ENCODE results near the gene NID1. TPM values are rescaled to one million over a fixed set of nuclear protein-coding genes. Genes with fewer than 3 reads are reported as not detected.

The NID1 gene
- total and polyA plus RNA-seq, 4 donors: 15.4 to 151 (median 45.1) TPM

GRCh38 chr1:235958021-235958420, 106.9 kb downstream of the NID1 start:
- no peaks in the 10 kb centered on the region for H3K9me3 ChIP-seq (ENCODE audit: control insufficient read depth in 4 of 4, insufficient read depth in 3 of 4, low read length in 3 of 4)
- no peaks in the 10 kb centered on the region for H3K36me3 ChIP-seq (ENCODE audit: control insufficient read depth in 4 of 4, insufficient read depth in 4 of 4, low read length in 4 of 4)
- H3K4me1 ChIP-seq (ENCODE audit: control insufficient read depth in 5 of 5, insufficient read depth in 5 of 5, low read length in 5 of 5): peaks cover 0 to 5% (median 0%) of the 10 kb centered on the region in 5 donors
- no peak for TF ChIP-seq CTCF (IDR thresholded peaks at IDR 0.05; ENCODE audit: control extremely low read depth, extremely low read depth)
- ATAC-seq (ENCODE audit: insufficient read depth, low FRiP score) (no peak), DNase-seq (no peak)
- WGBS, 2 donors: 89 to 92% methylated on average over 12 of the region's 12 CpGs
- H3K4me3 ChIP-seq: no peak overlapping the region
- no peak overlapping the region for H3K9ac ChIP-seq (ENCODE audit: insufficient read depth in 1 of 2, low read length in 2 of 2)
- H3K27ac ChIP-seq (ENCODE audit: low read depth in 1 of 2, low read length in 1 of 2): no peak overlapping the region
- no peaks in the 10 kb centered on the region for H3K27me3 ChIP-seq (ENCODE audit: control insufficient read depth in 3 of 3, insufficient read depth in 3 of 3, low read length in 2 of 3)

GRCh38 chr1:235955777-235956176, 109.1 kb downstream of the NID1 start:
- no peak for ATAC-seq (ENCODE audit: insufficient read depth, low FRiP score)
- H3K4me1 ChIP-seq (ENCODE audit: control insufficient read depth in 5 of 5, insufficient read depth in 5 of 5, low read length in 5 of 5): peaks cover 0 to 3% (median 0%) of the 10 kb centered on the region in 5 donors

GRCh38 chr1:235954306-235955283, 110.3 kb downstream of the NID1 start:
- H3K9me3 ChIP-seq (ENCODE audit: control insufficient read depth in 4 of 4, insufficient read depth in 3 of 4, low read length in 3 of 4): no peaks in the 10 kb centered on the region
- TF ChIP-seq CTCF (IDR thresholded peaks at IDR 0.05; ENCODE audit: control extremely low read depth, extremely low read depth): no peak
- H3K9ac ChIP-seq (ENCODE audit: insufficient read depth in 1 of 2, low read length in 2 of 2): no peak overlapping the region
- H3K27ac ChIP-seq (ENCODE audit: low read depth in 1 of 2, low read length in 1 of 2): no peak overlapping the region
- peaks cover 0 to 3% (median 0%) of the 10 kb centered on the region in 5 donors for H3K4me1 ChIP-seq (ENCODE audit: control insufficient read depth in 5 of 5, insufficient read depth in 5 of 5, low read length in 5 of 5)
- no peak for DNase-seq
- WGBS, 2 donors: 28 to 64% methylated on average over 11 of the region's 11 CpGs
- peak; percentile 62 for ATAC-seq (ENCODE audit: insufficient read depth, low FRiP score)
- no peak overlapping the region for H3K4me3 ChIP-seq
- no peaks in the 10 kb centered on the region for H3K36me3 ChIP-seq (ENCODE audit: control insufficient read depth in 4 of 4, insufficient read depth in 4 of 4, low read length in 4 of 4)
- H3K27me3 ChIP-seq (ENCODE audit: control insufficient read depth in 3 of 3, insufficient read depth in 3 of 3, low read length in 2 of 3): no peaks in the 10 kb centered on the region

More at GRCh38 chr1:235955777-235956176, 109.1 kb downstream of the NID1 start:
- 64 to 65% methylated on average over 4 of the region's 4 CpGs for WGBS, 2 donors
- no peak for TF ChIP-seq CTCF (IDR thresholded peaks at IDR 0.05; ENCODE audit: control extremely low read depth, extremely low read depth)
- H3K27me3 ChIP-seq (ENCODE audit: control insufficient read depth in 3 of 3, insufficient read depth in 3 of 3, low read length in 2 of 3): no peaks in the 10 kb centered on the region
- no peaks in the 10 kb centered on the region for H3K36me3 ChIP-seq (ENCODE audit: control insufficient read depth in 4 of 4, insufficient read depth in 4 of 4, low read length in 4 of 4)
- H3K27ac ChIP-seq (ENCODE audit: low read depth in 1 of 2, low read length in 1 of 2): no peak overlapping the region
- no peak overlapping the region for H3K4me3 ChIP-seq
- DNase-seq: no peak
- no peaks in the 10 kb centered on the region for H3K9me3 ChIP-seq (ENCODE audit: control insufficient read depth in 4 of 4, insufficient read depth in 3 of 4, low read length in 3 of 4)
- H3K9ac ChIP-seq (ENCODE audit: insufficient read depth in 1 of 2, low read length in 2 of 2): no peak overlapping the region

Data from lung (tissue), 12 donors.